HG02938 (cell line): Measurements from ENCODE around the gene FBXO5.
"Not testable (repeated sequence)": the region's sequence is repeated elsewhere in the genome, so short reads cannot be mapped to it uniquely, and the experiment has no call there.

ENCODE experiments used
- ATAC-seq: cut with Tn5 transposase; IDR thresholded peaks from one replicate; pipeline ENCODE4 v1.9.1; 2021; ENCODE audit warnings: mild to moderate bottlenecking, moderate library complexity; ENCODE audit not compliant: unreplicated experiment

The FBXO5 gene

GRCh38 chr6:152993431-152993830 lies 10.6 kb upstream of the FBXO5 start:
- no peak for ATAC-seq

DNA sequence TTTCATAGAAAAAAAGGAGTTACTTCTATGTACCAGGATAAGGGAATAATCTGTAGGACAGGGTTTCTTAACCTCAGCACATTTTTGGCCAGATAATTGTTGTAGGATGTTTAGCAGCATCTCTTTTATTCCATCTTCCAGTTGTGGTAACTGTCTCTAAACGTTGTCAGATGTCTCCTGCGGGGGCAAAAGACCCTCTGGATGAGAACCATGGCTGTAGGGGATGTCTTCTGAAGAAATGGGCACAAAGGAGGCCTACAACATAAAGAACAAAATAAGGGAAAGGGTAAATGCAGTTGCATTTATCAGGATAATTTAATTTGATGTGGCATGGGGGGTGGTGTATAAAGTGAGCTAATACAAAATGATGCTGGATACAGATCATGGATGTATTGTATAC lies 4.1 kb upstream of the FBXO5 start:
- ATAC-seq, result no peak

DNA sequence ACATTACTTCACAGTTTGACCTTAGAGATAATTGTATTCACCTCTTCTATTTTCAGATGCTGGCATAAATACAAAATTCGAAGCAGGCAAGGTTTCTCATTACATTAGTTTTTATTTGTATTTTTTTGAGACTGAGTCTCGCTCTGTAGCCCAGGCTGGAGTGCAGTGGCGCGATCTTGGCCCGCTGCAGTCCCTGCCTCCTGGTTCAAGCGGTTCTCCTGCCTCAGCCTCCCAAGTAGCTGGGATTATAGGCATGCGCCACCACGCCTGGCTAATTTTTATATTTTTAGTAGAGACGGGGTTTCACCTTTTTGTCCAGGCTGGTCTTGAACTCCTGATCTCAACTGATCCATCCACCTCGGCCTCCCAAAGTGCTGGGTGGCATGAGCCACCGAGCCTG lies 2.5 kb upstream of the FBXO5 start:
- not testable (repeated sequence) for ATAC-seq

DNA sequence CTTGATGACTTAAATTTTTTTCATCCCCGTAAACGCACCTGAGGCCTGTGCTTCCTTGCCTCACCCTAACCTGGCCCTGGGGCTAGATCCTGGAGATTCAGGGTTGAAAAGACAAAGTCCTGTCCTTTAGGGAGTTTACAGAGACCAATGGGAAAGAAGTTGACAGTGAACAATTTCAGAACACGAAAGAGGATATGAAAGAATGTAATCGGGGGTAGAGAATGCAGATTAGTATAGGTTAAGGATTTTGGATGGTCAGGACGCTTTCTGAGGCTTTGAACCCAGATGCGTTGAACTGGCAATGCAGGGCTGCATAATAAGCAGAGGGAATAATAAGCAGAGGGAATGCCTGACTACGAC lies 1.7 kb upstream of the FBXO5 start:
- peak; percentile 26 for ATAC-seq

DNA sequence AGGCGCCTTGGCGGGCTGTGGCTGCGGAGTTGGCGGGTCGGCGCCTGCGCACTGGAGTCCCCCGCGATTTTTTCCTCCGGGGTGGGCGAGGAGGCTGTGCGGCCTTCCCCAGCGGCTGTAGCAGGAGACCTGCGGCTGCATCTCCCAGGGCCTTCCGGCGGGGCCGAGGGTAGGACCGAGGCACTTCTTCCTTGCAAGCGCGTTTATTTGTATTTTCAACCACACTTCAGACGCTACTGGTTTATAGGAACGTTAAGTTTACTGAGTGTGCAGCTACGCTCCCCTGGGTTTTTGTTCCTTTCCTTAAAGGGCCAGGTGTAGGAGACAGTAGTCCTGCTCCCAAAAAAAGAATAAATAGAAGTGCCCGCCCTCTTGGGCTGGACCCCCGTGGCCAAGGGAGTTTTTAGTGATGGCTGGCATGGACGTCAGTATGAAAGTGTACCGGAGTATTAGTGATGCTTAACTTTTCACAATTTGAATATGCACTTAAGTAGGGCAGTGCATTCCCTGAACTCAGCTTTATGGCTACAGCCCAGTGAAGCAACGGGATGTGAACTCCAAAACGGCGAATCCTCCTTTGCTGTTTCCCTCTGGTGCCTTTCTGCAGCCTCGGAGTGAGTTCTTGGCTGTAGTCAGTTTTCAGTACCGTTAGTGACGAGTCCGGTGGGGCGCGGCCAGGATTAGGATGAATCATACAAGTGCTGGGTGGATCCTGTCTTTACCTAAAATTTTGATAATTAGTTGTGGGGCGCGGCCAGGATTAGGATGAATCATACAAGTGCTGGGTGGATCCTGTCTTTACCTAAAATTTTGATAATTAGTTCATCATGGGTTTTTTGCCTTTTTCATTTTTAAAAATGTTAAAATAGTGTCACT lies 1.0 kb upstream of the FBXO5 start:
- peak; percentile 18 for ATAC-seq

- peak; percentile 2 for ATAC-seq
These were observed 595 bp downstream of the FBXO5 start for GRCh38 chr6:152981989-152982903.

GRCh38 chr6:152981219-152981618 lies 1.6 kb downstream of the FBXO5 start:
- ATAC-seq, result no peak

GRCh38 chr6:152980656-152981055 lies 2.2 kb downstream of the FBXO5 start:
- ATAC-seq, result no peak

GRCh38 chr6:152979116-152979515 lies 3.7 kb downstream of the FBXO5 start:
- no peak for ATAC-seq

DNA sequence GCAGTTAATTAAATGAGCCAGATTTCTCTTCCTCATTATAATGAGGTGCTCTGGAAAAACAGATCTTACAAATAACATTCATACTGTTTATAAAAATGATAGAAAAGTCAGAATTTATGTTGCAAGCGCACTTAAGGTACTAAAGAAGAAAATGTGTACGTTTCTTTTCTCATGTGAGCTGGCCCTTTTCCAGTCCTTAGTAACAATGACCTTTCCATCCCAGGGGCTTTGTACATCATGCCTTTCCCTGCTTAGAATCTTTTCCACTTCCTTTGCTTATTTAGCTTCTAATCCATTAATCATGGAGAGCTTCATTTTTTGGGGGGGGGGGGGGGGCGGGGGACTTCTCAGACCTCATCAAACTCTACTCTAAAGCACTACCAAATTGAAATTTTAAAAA lies 4.8 kb downstream of the FBXO5 start:
- no peak for ATAC-seq

GRCh38 chr6:152977556-152977955 lies 5.3 kb downstream of the FBXO5 start:
- ATAC-seq, result no peak

- ATAC-seq, result no peak
These were observed 6.1 kb downstream of the FBXO5 start for GRCh38 chr6:152976749-152977148.

DNA sequence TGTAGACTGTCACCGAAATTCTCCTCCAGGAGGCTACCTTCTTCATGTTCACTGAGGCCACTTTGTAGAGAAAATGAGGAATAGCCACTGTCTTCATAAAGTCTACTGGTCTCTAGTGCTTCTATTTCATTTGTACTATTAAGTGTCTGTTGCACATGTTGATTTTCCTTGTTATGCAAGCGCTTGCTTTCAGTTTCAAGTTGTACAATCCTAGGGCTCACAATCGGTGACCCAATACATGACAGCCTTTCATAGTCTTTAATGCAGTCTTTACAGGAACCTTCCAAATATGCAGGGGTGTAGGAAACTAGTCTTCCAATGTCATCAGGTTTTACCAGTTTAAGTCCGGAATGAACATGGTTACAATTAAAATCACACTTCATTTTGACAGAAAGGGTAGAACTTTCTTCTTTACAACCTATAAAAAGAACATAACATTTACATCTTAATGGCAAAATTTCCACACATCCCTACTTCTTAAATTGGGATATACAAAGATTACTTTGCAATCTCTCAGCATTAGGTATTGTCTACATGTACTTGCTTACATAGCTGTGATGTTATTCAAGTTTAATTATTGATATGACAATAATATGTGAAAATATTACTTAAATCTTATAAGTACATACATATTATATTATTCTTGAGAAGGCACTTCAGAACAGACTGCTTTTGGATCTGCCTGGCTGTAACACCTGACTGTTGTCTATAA lies 7.5 kb downstream of the FBXO5 start:
- ATAC-seq, result no peak

GRCh38 chr6:152973916-152974315 lies 8.9 kb downstream of the FBXO5 start:
- ATAC-seq, result no peak

DNA sequence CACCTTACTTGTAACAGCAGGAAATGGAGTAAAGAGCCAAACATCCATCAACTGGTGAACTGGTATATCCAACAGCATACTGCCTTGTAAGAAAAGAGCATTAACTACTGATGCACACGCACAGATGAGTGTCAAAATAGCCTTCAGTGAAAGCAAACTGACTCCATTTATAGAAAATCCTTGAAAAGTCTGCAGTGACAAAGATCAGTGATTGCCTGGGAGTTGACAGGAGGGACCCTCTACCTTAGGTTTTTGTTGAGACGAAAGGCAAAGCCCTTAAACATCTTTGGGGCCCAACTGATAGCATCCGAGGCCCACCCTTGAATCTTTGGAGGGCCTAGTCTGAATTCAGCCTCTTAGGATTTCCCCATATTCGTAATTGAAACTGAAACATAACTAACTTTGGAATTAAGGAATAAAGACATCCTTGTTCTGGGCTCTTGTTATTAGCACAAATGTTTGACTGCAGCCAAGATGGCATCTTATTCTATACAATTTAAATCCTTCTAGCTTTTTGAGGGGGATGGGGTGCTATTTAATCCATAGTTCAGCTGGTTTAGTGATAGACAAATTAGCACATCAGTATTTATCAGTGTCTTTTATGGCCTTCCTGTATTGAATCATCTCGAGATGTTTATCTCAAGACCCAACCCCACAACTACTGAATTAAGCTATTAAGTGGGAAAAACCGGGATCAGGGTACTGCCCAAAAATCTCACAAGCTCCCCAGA lies 13.0 kb downstream of the FBXO5 start:
- ATAC-seq, result no peak

DNA sequence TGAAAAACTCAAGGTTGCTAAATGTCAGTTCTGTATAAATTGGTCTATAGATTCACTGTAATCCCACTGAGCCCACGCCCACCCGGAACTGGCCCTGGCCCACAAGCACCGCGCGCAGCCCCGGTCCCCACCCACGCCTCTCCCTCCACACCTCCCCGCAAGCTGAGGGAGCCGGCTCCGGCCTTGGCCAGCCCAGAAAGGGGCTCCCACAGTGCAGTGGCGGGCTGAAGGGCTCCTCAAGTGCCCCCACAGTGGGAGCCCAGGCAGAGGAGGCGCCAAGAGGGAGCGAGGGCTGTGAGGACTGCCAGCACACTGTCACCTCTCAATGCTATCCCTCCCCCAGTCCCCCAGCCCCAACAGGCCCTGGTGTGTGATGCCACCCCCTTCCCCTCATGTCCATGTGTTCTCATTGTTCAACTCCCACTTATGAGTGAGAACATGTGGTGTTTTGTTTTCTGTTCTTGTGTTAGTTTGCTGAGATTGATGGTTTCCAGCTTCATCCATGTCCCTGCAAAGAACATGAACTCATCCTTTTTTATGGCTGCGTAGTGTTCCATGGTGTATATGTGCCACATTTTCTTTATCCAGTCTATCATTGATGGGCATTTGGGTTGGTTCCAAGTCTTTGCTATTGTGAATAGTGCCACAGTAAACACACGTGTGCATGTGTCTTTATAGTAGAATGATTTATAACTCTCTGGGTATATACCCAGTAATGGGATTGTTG lies 16.5 kb downstream of the FBXO5 start:
- not testable (repeated sequence) for ATAC-seq

GRCh38 chr6:152959333-152959732 lies 23.5 kb downstream of the FBXO5 start:
- no peak for ATAC-seq

DNA sequence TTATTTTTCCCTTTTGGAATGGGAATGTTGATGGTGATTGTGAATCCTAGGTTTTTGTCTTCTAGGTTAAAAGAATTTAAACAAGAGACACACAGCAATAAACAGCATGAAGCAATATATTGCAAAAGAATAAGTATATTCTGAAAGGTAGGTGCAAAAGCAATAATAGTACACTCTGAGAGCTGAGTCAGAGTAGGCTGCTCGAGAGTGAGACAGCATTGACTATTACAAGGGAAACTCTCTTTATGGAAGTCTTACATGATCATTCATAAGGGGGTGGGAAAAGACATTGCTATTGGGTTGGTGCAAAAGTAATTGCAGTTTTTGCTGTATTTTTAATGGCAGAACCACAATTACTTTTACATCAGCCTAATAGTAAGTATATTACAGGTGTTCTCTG lies 25.0 kb downstream of the FBXO5 start:
- ATAC-seq, result no peak

DNA sequence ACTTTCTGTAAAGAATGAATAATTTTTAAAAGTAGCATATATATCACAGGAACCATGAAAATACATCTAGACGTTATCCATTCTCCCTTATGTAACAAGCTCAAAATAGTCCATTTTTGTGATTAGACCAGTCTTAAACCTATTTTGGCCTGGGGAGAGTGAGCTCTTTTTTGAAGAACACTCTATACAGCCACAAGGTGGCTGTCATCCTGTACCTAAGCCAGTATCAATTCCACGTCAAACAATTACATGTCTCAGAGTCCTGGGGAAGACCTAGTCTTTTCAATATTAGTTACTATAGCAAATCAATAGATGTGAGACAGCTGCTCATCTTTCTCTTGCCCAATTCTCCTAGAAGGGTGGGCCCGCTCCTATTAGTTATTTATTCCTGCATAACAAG lies 28.4 kb downstream of the FBXO5 start:
- no peak for ATAC-seq
